ENCODE data around the gene ARPIN. TPM values are rescaled to one million over a fixed set of nuclear protein-coding genes. Genes with fewer than 3 reads are reported as not detected.

ARPIN gene
- total RNA-seq, 1 experiment from 2014 or later: 8.8 TPM

DNA sequence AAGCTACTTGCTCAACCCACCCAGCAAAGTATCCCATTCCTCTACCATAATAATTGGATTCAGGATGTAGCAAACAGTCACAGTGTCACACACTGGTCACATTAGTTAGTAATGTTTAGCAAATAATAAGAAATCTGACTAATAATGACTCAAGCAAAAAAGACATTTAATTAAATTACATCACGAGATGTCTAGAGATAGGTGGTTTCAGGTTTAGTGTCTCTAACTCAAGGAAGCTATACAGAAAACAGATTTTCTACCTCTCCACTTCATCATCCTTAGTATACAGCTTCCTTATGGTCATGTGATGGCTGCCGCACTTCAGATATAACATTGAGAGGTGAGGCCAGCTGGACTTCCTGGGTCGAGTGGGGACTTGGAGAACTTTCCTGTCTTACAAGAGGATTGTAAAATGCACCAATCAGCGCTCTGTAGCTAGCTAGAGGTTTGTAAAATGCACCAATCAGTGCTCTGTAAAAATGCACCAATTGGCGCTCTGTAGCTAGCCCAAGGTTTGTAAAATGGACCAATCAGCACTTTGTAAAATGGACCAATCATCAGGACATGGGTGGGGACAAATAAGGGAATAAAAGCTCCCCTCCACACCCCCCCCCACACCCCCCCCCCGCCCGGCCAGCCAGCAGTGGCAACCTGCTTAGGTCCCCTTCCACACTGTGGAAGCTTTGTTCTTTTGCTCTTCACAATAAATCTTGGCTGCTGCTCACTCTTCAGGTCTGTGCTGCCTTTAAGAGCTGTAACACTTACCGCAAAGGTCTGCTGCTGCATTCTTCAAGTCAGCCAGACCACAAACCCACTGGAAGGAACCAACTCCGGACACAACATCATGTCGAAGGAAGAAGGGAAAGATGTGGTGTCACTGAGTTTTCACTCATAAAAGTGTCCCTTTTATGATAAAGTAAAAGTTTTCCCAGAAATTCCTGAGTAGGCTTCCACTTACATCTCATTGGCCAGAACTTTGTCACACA is 24.9 kb upstream of the ARPIN start (continued):
- TF ChIP-seq REST (IDR thresholded peaks at IDR 0.05; ENCODE audit: low read depth): no peak
- no peak for TF ChIP-seq YY1 (IDR thresholded peaks at IDR 0.05; ENCODE audit: extremely low read depth, insufficient replicate concordance, low read depth, low read length)

DNA sequence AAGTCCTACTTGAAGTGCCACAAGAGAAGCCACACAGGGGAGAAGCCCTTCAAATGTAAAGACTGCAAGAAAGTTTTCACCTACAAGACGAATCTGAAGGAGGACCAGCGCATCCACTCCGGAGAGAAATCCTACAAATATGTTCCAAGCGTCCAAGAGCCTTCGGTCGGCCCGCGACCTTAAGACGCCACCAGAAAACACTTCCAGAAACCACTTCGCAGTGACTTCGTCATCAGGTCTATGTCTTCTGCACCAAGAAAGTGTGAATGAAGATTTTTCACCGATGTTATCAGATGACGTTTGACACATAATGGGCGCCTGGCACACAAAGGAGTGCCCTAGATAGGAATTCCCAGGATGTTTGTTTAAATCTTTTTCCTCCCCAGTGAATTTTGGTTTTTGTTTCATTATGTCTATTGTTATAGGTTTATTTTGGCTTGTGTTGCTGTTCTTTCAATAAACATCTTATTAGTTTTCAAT is 24.1 kb upstream of the ARPIN start:
- Histone ChIP-seq H3K9me3 (ENCODE audit: control insufficient read depth in 1 of 2, insufficient read depth in 1 of 2, low read depth in 1 of 2, low read length in 2 of 2) (no peaks in the 10 kb centered on the region), H2AFZ (ENCODE audit: low read depth, low read length, poor library complexity, severe bottlenecking) (no peak overlapping the region), H3K9me2 (ENCODE audit: insufficient read depth) (no peaks in the 10 kb centered on the region), H3K27ac (ENCODE audit: low read depth, low read length) (no peak overlapping the region), H3K4me3 (replicated peaks in 1 of 2; ENCODE audit: low read depth in 1 of 2, low read length in 2 of 2) (no peak overlapping the region), H3K4me1 (ENCODE audit: control insufficient read depth in 1 of 2, insufficient read depth in 2 of 2, low read length in 2 of 2) (no peaks in the 10 kb centered on the region), H3K79me2 (ENCODE audit: insufficient read depth, low read length) (no peaks in the 10 kb centered on the region), H3K4me2 (ENCODE audit: low read length) (no peak overlapping the region), H3K9ac (ENCODE audit: low read length) (no peak overlapping the region), H4K20me1 (ENCODE audit: insufficient read depth) (no peaks in the 10 kb centered on the region), H3K27me3 (ENCODE audit: insufficient read depth, low read length) (no peaks in the 10 kb centered on the region), H3K36me3 (ENCODE audit: control insufficient read depth in 1 of 2, insufficient read depth in 2 of 2, low read length in 2 of 2) (no peaks in the 10 kb centered on the region)
- CTCF ChIA-PET: no interaction called here
- no TSS peak for BruUV-seq (replicated peaks)
- ATAC-seq (no peak), DNase-seq (ENCODE audit: low read depth, low spot score) (no peak)
- RAD21 ChIA-PET (ENCODE audit: low non-redundant PET in 1 of 2, low total read pairs in 2 of 2, uncharacterized antibody in 2 of 2, unreplicated experiment in 2 of 2): no interaction called here
- TF ChIP-seq JUND (IDR thresholded peaks at IDR 0.05): no peak
- no peak for TF ChIP-seq SRF (IDR thresholded peaks at IDR 0.05; ENCODE audit: low read depth)
- TF ChIP-seq TCF7L2 (IDR thresholded peaks at IDR 0.05; ENCODE audit: borderline replicate concordance, extremely low read depth, insufficient read depth, insufficient read length): no peak
- TF ChIP-seq SIN3A (IDR thresholded peaks at IDR 0.05; ENCODE audit: low read depth): no peak
- TF ChIP-seq POLR2A (IDR thresholded peaks at IDR 0.05; ENCODE audit: borderline replicate concordance, extremely low read depth, insufficient read depth, insufficient read length): no peak
- TF ChIP-seq YY1 (IDR thresholded peaks at IDR 0.05; ENCODE audit: extremely low read depth, insufficient replicate concordance, low read depth, low read length): no peak
- no peak for TF ChIP-seq ATF3 (IDR thresholded peaks at IDR 0.05)
- TF ChIP-seq MAX (IDR thresholded peaks at IDR 0.05): no peak
- TF ChIP-seq POLR2AphosphoS5 (IDR thresholded peaks at IDR 0.05; ENCODE audit: low read depth, low read length): no peak
- TF ChIP-seq ELF1 (IDR thresholded peaks at IDR 0.05; ENCODE audit: borderline replicate concordance, low read depth): no peak
- no peak for TF ChIP-seq EGR1 (IDR thresholded peaks at IDR 0.05; ENCODE audit: low read depth)
- TF ChIP-seq CTCF (IDR thresholded peaks at IDR 0.05 in 2 of 3, conservative IDR thresholded peaks at IDR 0.05 in 1 of 3; ENCODE audit: borderline replicate concordance in 1 of 3, insufficient read depth in 1 of 3, low read depth in 2 of 3, low read length in 2 of 3): no peak
- TF ChIP-seq EZH2 (IDR thresholded peaks at IDR 0.05): no peak
- no peak for TF ChIP-seq ZFX (IDR thresholded peaks at IDR 0.05)
- TF ChIP-seq ZNF274 (IDR thresholded peaks at IDR 0.05; ENCODE audit: low read depth, low read length): no peak
- intact Hi-C loops (cut with micrococcal nuclease): no loop called here
- POLR2A ChIA-PET: no interaction called here
